ENCODE data around the gene PPP1R1C. TPM values are rescaled to one million over a fixed set of nuclear protein-coding genes. Genes with fewer than 3 reads are reported as not detected.

PPP1R1C gene
- total and polyA plus RNA-seq, 7 donors = 0.18 to 1.1 (median 0.31) TPM; not detected in 1

DNA sequence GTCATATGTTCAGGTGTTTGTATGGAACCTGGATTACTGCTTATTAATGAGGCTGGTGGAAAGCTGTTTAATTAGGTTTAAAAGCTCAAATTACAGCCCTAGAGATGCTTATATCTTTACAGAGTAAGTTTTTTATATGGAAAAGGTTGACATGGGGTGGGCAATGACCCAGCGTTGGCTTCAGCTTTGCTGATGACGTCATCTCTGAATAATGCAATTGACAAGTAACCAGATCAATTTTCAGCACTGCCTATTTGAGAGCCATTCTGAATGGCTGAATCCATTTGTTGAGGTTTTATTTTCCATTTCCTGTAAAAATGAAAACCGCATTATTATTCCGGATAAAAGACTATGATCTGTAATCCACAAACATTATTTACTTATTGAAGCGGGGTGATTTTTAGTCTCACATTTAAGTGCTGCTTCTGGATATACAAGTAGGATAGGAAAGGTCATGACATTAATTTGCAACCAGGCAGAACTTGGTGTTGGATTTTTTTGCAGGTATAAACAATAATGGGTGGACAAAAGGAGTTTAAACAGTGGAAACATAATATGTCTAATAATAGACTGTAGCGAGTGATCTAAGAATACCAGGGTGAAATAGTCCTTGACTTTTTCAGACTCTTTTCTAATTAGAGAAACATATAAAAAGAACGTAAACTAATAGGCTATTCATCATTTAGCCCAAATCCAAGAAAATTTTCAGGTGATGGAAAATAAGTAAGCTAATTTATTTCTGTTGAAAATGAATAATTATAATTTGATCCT, 2.7 kb downstream of the PPP1R1C start:
- DNase-seq = no peak
- Histone ChIP-seq H3K4me3 (no peak overlapping the region), H3K9me3 (no peaks in the 10 kb centered on the region), H3K27me3 (ENCODE audit: insufficient read depth in 3 of 3, low read length in 2 of 3) (no peaks in the 10 kb centered on the region), H3K36me3 (ENCODE audit: insufficient read depth in 1 of 2, low read depth in 1 of 2) (no peaks in the 10 kb centered on the region), H3K27ac (peak overlapping the region; percentile 15), H3K4me1 (peaks cover 4% of the 10 kb centered on the region)
- 34 to 46% (median 37%) methylated on average over 7 of the region's 7 CpGs for WGBS, 3 donors
- intact Hi-C loops (cut with DNase I) = no loop called here
- ATAC-seq = peak in 1 of 4 donors; percentile 77
- TF ChIP-seq, protein P1, sequence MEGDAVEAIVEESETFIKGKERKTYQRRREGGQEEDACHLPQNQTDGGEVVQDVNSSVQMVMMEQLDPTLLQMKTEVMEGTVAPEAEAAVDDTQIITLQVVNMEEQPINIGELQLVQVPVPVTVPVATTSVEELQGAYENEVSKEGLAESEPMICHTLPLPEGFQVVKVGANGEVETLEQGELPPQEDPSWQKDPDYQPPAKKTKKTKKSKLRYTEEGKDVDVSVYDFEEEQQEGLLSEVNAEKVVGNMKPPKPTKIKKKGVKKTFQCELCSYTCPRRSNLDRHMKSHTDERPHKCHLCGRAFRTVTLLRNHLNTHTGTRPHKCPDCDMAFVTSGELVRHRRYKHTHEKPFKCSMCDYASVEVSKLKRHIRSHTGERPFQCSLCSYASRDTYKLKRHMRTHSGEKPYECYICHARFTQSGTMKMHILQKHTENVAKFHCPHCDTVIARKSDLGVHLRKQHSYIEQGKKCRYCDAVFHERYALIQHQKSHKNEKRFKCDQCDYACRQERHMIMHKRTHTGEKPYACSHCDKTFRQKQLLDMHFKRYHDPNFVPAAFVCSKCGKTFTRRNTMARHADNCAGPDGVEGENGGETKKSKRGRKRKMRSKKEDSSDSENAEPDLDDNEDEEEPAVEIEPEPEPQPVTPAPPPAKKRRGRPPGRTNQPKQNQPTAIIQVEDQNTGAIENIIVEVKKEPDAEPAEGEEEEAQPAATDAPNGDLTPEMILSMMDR (IDR thresholded peaks at IDR 0.05) = no peak

DNA sequence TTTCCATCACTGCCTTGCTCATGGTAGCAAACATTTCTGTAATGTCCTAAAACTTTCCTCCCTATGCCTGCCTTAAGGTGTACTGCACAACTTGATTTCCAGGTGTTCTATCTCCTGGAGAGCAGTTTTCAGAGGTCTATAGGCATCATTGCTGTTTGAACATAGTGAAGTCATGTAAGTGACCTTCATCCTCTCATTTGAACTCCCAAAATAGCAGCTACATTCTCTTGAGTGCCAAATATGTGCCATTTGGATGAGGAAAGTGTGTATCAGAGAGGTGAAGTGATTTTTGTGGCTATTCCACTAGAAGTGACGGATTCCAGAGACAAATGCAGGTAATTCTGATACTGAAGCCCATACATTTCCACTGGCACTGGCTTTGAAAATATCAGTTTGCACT, 3.4 kb downstream of the PPP1R1C start:
- Histone ChIP-seq H3K36me3 (ENCODE audit: insufficient read depth in 1 of 2, low read depth in 1 of 2) (no peaks in the 10 kb centered on the region), H3K4me1 (peaks cover 4% of the 10 kb centered on the region), H3K27me3 (ENCODE audit: insufficient read depth in 3 of 3, low read length in 2 of 3) (no peaks in the 10 kb centered on the region), H3K4me3 (no peak overlapping the region), H3K27ac (no peak overlapping the region), H3K9me3 (no peaks in the 10 kb centered on the region)
- intact Hi-C loops (cut with DNase I) = no loop called here
- TF ChIP-seq, protein P1 (IDR thresholded peaks at IDR 0.05) = no peak
- 41 to 57% (median 54%) methylated on average over 1 of the region's 1 CpG for WGBS, 3 donors
- ATAC-seq = peak in 1 of 4 donors; percentile 35
- DNase-seq = no peak

DNA sequence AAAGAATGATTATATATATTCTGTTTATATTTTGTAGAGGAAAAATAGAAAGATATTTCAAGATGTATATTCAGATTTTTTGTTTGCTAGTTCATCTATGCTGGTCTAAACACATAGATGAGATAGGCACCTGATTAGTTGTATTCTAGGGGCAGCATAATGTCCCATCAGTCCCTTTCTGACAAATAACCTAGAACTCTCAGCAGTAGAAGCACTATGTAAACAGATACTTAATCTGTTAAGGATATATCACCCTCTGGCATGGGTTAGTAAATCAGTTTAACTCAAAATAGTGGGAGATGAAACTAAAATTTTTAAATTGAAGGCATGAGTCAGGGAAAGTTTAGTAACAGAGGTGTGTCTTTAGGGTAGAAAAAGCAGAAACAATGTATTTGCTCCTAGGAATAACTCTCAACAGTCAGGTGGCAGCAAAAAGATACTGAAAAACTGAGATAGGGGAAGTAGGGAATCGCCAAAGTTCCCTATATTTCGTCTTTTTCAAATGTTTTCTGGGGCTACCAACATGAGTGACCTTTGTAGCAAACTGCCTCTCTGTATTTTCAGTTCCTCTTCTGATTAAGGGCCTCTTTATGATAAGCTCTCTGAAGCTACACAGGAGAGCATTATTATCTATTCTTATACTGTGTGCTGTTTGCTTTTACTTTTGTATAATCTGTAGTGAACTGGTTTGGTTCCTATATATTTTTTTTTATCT, 5.7 kb downstream of the PPP1R1C start:
- ATAC-seq (no peak), DNase-seq (no peak)
- intact Hi-C loops (cut with DNase I) = no loop called here
- H3K27me3 ChIP-seq (ENCODE audit: insufficient read depth in 3 of 3, low read length in 2 of 3) = no peaks in the 10 kb centered on the region
- TF ChIP-seq, protein P1 (IDR thresholded peaks at IDR 0.05) = no peak
- WGBS, 3 donors = 80 to 89% (median 88%) methylated on average over 2 of the region's 2 CpGs
- no peak overlapping the region for H3K27ac ChIP-seq
- no peaks in the 10 kb centered on the region for H3K4me1 ChIP-seq
- no peaks in the 10 kb centered on the region for H3K9me3 ChIP-seq
- H3K36me3 ChIP-seq (ENCODE audit: insufficient read depth in 1 of 2, low read depth in 1 of 2) = no peaks in the 10 kb centered on the region
- no peak overlapping the region for H3K4me3 ChIP-seq

DNA sequence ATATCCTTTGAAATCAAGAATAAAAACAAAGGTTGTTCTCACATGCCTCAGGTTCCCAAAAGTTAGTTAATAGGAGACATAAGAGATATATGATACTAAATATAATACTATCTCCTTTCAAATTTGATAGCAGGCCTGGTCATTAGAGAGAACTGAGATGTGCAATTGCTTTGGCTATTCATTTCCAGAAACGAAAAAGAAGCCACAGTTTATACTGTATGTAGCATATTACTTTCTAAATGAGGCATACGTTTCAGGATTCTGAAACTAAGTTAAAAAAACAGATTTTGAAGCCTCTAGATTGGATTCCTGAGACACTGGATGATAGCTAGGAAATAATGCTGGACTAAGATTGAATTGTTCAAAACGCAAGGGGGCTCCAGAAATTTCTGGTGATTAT, 7.1 kb downstream of the PPP1R1C start:
- TF ChIP-seq, protein P1 (IDR thresholded peaks at IDR 0.05) = no peak
- Histone ChIP-seq H3K27ac (no peak overlapping the region), H3K9me3 (no peaks in the 10 kb centered on the region), H3K27me3 (ENCODE audit: insufficient read depth in 3 of 3, low read length in 2 of 3) (no peaks in the 10 kb centered on the region), H3K4me1 (no peaks in the 10 kb centered on the region), H3K4me3 (no peak overlapping the region), H3K36me3 (ENCODE audit: insufficient read depth in 1 of 2, low read depth in 1 of 2) (no peaks in the 10 kb centered on the region)
- ATAC-seq = no peak
- DNase-seq = no peak
- 54 to 58% (median 57%) methylated on average over 3 of the region's 3 CpGs for WGBS, 3 donors
- intact Hi-C loops (cut with DNase I) = no loop called here
